DMS53 (cell line): ENCODE measurements around the gene ZFP3.
"Not testable (repeated sequence)": the region's sequence is repeated elsewhere in the genome, so short reads cannot be mapped to it uniquely, and the experiment has no call there.

Experiments
- DNase-seq: peaks from one replicate; lab custom pipeline; 2025; lab: John Stamatoyannopoulos, UW

ZFP3 gene

DNA sequence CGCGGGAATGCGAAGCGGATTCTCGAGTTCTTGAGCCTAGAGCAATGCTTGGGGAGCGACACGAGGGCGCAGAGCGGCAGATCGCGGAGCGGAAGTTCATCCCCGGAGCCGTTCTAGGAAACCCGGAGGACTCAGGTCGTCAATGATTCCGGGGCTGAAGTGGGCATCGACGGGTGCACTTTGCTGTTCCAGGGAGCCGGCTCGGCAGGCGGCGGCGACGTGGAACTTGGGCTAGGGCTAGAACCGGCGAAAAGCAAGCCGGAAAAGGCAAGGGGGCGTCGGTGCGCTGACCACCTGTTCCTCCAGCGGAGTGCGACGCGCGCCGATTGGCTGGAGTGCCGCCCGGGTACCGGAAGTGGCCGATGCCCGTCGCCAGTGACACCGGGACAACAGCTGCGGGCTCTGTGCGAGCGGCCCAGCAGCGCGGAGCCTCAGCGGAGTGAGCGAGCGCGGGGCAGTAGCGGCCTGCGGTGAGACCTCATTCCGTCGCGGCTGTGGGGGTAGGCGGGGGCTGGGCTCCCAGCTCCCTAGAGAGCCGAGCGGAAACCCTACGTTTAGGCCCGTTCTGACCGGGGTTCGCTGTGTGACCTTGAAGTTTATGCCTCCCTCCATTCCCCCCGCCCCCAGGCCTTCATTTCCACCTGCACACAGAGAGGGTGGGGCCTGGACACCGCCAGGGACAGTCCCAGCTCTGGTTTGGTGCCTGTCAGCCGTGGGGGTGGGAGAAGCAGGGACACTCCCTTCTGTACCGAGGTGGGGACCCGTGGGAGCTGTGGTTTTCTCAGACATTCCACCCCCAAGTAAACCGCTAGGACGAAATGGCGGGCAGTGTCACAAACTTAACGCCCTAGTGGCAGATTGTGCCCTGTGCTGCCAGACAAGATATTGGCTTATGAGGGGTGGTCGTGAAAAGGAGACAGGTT lies at the start of gene ZFP3:
TSS of gene ZFP3 (plus strand) at position 362 of the 923 bp plus-strand sequence. CDS start 13,038 bp downstream, outside the sequence.
- DNase-seq, result peak; percentile 94

- not testable (repeated sequence) for DNase-seq
Measured at GRCh38 chr17:5030168-5030567, 48.1 kb upstream of the ZFP3 start.

- peak; percentile 77 for DNase-seq
Measured at GRCh38 chr17:5031365-5032082, 46.7 kb upstream of the ZFP3 start.

GRCh38 chr17:5032865-5033264 lies 45.4 kb upstream of the ZFP3 start:
- no peak for DNase-seq

GRCh38 chr17:5033352-5034015 lies 44.8 kb upstream of the ZFP3 start:
- no peak for DNase-seq

DNA sequence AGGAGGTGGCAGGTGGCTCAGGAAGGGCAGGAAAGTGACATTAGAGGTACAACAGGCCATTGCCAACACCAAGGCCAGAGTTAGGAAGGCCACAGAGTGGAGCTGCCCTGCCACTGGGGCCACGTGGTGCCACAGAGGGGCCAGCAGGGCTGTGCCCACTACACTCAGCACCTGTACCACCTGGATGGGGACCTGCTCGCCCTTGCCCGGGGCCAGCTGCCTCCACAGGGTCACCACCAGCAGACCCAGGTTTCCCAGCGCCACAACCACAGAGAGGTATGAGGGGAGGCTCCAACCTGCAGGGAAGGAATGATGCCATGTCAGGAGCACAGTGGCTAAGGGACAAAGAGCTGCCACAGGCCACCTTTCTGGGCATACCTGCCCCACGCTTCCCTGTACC lies 44.2 kb upstream of the ZFP3 start:
- no peak for DNase-seq

GRCh38 chr17:5034651-5035050 lies 43.6 kb upstream of the ZFP3 start:
- DNase-seq, result no peak

DNA sequence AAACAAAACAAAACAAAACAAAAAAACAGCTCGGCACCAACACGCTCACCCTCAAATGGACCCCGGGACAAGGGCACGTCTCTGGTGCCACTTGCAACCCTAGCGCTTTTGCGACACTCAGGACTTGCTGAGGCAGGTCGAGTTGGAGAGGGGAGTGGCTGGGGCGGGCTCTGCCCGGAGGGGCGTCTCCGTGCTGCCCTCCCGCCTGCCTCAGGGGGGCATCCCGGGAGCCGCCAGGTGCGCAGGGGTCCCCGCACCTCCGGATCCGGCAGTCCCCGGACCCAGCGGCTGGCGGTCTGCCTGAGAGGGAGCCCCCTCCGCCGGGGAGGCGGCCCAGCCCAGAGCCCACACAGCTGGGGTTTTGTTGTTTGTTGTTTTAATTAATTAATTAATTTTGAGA lies 43.0 kb upstream of the ZFP3 start, which contains the start of gene SLC52A1:
TSS of gene SLC52A1 (minus strand) at position 112 of the 400 bp plus-strand sequence. CDS start 820 bp downstream, outside the sequence.
- peak; percentile 51 for DNase-seq

GRCh38 chr17:5042157-5043022 lies 35.9 kb upstream of the ZFP3 start:
- no peak for DNase-seq

DNA sequence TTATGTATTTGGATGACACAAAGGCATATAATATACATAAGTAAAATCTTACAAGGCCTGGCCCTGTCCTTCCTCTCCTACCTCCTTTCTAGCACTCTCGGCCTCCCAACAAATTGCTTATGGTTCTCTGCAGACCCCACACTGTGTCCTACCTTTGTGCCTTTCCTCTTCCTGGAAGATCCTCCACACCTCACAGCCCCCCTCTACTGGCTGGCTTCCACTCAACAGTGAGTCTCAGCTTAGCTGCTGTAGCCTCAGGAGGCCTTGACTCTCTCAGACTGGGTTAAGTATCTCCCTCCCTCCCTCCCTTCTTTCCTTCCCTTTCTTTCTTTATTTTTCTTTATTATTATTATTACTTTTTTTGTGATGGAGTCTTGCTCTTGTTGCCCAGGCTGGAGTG lies 34.7 kb upstream of the ZFP3 start:
- no peak for DNase-seq

- no peak for DNase-seq
Measured at GRCh38 chr17:5044630-5045029, 33.6 kb upstream of the ZFP3 start.

DNA sequence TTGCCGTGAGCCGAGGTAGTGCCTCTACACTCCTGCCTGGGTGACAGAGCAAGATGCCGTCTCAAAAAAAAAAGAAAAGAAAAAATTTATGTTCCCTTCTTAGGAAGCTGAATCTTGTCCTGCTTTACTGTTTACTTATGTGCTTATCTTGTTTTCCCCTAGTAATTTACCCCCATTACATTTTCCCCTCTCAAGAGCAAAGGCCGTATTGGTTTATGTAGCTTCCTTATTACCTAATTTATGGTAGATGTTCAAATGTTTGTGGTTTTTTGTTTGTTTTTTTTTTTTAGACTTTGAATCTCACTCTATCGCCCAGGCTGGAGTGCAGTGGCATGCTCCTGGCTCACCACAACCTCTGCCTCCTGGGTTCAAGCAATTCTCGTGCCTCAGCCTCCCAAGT lies 32.8 kb upstream of the ZFP3 start:
- DNase-seq, result no peak

GRCh38 chr17:5047446-5047845 lies 30.8 kb upstream of the ZFP3 start:
- DNase-seq, result no peak

DNA sequence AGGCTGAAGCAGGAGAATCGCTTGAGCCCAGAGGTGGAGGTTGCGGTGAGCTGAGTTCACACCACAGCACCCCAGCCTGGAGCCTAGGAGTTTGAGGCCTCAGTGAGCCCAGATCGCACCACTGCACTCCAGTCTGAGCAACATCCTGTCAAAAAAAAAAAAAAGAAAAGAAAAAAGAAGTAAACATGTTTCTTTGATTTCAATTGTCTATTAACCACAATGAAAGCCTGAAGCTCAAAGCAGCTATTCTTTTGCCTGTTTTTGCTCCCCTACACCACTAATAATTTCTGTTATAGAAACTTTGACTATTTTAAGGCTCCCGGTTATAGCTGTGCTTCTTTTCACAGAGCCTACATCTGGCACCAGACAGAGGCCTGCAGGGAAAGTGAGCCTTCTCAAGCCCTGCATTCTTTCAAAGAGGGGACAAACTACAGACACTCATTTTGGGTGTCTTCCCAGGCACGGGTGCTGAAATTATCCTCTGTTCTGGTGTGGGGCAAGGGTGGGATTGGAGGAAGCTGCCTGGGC lies 28.9 kb upstream of the ZFP3 start:
- DNase-seq, result no peak

- DNase-seq, result no peak
Measured at GRCh38 chr17:5050278-5050677, 28.0 kb upstream of the ZFP3 start.

- peak; percentile 58 for DNase-seq
Measured at GRCh38 chr17:5055543-5055942, 22.7 kb upstream of the ZFP3 start.

DNA sequence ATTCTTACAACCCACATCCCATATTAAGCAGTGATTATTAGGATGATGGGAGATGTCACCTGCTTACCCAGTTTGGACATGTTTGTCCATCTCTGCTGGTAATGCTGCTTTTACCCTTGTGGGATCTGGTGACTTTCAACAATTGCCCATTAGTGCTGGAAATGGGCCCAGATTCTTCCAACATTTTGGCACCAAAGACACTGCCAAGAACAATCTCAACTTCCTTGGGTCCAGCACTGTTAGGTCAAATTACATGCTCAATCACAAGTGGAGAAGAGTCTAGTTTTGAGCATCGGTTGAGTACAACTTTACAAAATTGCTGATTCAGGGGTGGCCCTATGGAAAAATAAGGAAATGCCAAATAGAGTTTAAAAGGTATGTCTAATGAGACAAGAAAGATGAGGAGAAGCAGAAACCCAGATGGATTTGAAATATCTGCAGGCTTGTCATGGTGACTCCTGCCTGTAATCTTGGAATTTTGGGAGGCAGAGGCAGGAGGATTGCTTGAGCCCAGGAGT lies 13.0 kb upstream of the ZFP3 start:
- DNase-seq, result no peak

GRCh38 chr17:5068236-5068635 lies 10.0 kb upstream of the ZFP3 start:
- DNase-seq, result no peak

DNA sequence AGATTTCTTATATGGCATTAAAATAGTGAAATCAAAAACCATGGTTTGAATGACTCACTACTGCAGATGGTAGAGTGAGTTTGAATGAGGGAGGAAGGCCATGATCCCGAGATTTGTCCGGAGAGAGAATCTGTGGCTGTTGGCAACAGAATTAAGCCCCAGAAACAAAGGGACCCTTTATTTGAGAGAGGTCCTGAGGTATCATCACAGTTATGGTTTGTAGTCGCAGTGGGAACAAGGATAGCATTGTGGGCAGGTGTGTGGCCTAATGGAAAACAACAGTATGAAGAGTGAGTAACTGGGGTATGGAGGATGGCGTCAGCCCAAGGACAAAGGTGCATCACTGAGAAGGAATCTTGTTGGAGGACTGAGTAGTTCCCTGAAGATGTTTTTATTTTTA lies 8.5 kb upstream of the ZFP3 start:
- DNase-seq, result no peak

GRCh38 chr17:5075472-5075871 lies 2.8 kb upstream of the ZFP3 start:
- not testable (repeated sequence) for DNase-seq

GRCh38 chr17:5077275-5077674 lies 992 bp upstream of the ZFP3 start:
- DNase-seq, result not testable (repeated sequence)
